Fibroblast of skin of right quadriceps (primary cell): ENCODE results near the gene TOR1AIP1.

ENCODE experiments used
- DNase-seq: peaks from one replicate; pipeline ENCODE4 v3.0.0-alpha.2; 2013

TOR1AIP1 gene

DNA sequence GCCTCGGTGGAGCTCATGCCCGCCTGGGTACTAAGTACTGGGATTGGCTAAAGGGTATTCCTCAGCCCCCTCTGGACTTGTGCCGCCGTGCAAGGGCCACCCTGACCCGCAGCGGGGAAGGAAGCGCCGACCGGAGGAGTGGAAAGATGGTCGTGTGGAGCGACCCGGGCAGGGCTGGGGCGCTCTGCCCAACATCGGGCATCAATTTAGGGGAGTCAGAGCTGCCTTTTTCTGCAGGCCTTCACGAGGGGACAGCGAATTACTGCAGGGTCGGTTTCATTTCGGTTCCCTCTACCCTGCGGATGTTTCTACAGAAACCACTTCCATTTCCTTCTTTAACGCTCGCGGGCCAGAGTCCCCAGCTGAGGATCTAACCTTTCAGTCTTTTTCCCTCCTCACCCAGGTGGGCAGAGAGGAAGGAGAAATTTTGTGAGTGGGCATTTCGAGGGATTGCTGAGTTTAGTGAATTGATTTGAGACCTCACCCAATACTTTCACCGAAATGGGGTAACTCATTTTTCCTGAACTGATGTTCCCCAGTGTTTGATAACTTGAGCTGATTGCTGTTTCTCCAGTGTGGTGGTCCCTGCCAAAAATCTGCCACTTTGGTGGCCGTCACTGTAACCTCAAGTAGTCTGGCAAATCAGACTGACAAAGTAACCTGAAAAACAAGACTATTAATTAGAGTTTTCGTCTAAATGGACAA lies 1.1 kb downstream of the TOR1AIP1 start:
- DNase-seq, result no peak

DNA sequence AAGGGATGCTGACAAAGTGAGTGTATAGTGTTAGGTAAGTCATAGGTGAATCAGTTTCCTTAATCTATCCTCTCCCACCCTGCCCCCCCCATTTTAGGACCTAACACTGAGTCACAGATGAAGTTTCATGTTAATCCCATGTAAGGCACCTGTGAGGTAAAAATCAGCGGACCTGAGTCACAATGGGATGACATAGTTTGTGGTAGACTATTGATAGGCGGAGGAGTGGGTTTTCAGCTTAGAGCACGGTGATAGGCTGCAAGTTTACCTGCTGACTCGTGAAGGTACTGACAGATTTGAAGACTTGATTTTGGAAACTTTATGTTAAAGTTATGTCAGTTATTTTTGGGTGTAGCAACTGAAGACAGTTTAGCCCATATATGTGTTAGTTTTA lies 1.7 kb downstream of the TOR1AIP1 start:
- no peak for DNase-seq

DNA sequence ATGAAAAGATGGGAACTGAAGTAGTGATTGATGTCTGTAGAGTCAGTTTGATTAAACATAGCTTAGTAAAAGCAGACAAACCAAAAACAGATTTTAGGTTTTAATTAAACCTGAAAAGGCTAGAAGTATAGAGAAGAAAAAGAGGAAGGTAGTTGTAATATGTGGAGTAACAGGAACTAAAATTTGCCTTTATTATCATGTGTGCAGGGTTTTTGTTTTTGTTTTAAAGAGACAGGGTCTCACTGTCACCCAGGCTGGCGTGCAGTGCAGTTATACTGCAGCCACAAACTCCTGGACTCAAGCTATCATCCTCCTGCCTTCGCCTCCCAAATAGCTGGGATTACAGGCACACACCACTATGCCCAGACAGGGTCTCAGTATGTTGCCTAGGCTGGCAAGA lies 6.0 kb downstream of the TOR1AIP1 start:
- DNase-seq, result no peak

DNA sequence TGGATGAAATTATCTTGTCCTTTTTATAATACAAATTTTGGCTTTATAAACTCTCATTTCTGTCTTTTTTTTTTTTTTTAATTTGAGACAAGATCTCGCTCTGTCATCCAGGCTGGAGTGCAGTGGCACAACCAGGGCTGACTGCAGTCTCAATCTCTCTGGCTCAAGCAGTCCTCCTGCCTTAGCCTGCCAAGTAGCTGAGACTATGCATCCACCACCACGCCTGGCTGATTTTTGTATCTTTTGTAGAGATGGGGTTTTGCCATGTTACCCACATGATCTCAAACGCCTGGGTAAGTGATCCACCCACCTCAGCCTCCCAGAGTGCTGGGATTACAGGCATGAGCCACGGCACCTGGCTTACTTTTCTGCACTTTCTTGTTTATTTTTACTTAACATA lies 7.5 kb downstream of the TOR1AIP1 start:
- DNase-seq, result no peak

DNA sequence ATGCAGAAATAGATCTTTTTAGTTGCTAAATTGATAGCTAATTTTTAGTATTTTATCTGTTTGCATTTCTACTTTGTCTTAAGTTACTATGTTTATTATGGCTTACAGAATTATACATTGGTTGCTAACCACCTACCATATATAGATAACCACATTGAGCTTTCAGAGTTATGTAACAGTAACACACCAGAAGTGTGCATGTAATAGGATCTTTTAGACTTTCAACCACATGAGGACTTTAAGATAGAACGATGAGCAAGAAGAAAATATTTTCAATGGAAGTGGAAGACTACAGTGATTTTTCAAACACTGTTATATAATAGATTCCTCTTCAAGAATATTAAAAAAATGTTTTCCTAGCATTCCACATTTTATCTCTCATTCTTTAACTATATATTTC lies 28.8 kb downstream of the TOR1AIP1 start:
- DNase-seq, result no peak

DNA sequence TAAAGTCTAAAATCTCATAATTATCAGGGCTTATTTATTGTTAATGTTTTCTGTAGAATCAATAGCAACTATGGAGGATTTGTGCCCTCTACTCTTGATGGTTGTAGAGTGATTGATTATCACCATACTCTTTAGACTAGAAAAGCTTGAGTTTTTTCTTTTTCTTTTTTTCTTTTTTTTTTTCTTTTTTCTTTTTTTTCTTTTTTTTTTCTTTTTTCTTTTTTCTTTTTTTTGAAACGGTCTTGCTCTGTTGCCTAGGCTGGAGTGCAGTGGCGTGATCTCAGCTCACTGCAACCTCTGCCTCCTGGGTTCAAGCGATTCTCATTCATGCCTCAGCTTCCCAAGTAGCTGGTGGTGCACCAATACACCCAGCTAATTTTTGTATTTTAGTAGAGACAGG lies 29.7 kb downstream of the TOR1AIP1 start:
- DNase-seq, result no peak

DNA sequence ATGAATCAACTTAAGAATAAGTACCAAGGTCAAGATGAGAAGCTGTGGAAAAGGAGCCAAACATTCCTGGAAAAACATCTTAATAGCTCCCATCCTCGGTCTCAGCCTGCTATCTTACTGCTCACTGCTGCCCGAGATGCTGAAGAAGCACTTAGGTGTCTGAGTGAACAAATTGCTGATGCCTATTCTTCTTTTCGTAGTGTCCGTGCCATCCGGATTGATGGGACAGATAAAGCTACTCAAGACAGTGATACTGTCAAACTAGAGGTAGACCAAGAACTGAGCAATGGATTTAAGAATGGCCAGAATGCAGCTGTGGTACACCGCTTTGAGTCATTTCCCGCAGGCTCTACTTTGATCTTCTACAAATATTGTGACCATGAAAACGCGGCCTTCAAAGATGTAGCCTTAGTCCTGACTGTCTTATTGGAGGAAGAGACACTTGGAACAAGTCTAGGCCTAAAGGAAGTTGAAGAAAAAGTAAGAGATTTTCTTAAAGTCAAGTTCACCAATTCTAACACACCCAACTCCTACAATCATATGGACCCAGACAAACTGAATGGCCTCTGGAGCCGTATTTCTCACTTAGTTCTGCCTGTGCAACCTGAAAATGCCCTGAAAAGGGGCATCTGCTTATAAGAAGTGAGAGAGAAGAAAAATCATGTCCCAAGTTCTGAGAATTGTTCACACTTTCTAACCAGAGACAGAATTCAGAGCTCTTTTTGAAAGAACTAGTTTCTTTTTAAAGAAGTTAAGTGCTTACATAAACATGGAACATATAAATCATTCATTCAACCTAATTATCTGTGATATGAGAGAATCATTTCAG lies 35.7 kb downstream of the TOR1AIP1 start:
- no peak for DNase-seq

DNA sequence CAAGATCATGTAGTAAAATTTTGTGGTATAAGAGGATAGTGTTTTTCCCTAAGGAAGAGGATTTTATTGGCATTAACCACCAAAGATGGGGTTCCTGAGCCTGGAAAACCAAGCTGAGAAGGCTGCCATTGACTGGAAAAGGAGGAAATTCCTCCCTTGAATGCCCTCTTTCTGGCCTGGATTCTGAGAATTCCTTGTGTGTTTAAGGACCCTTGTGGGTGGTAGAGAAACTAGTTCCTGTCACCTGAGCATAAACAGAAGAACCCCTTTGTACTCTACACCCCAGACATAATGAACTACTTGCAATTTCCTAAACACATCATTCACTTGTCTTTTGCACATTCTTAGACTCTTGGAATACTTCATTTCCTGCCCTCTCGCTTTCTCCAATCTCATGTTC lies 39.4 kb downstream of the TOR1AIP1 start:
- no peak for DNase-seq

DNA sequence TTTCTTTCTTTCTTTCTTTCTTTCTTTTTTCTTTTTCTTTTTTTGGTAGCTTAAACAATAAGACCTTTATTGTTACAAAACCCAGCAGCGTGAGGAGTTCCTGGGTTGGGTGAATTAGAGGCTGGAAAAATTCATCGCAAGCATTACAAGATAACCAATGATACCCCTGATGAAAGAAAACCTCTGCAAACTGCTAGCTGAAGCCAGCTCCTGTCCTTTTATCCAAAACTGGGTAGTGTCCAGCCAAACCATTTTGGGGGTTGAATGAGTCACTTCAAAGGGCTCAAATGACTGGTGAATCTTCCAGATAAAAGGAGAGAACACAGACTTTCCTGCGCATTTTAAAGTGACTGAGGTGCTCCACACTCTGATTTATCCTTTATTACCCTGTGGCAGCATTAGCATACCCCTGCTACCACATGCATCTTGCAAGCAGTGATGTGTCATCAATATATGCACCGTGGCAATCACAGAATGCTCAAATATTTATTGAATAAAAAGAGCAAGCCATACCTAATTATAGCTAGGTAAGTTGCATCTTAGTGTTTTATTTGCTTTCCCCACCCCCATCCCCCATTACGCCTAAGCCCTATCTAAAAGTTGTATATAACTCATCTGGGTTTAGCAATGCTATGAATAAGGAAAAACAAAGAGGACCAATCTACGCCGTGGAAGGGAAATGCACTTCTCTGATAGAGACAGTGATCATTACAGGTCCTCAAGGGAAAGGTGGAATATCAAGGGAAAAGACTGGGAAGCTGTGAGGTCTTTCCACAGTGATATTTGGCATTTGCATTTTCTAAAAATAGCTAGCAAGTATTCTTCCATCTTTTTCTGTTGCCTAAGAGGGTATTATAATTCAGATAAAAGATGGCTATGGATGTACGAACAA lies 40.1 kb downstream of the TOR1AIP1 start:
- peak; percentile 2 for DNase-seq

DNA sequence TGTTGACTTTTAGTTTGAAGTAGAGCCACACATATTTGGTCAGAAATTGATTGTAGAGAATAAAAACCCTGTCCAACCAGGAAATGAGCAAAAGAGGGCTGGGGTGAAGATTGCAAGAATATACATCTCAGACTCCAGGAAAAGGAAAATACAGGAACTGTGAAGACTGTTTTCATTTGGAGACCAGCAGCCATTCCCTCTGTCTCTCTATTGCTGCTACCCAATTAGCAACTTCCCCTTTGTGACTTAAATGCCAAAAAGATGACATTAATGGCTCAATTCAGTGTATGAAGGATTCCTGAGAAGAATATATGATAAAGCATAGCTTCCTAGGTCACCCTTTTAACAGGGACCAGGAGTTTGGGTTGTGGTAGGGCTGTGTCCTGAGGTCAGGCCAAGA lies 40.9 kb downstream of the TOR1AIP1 start:
- no peak for DNase-seq

DNA sequence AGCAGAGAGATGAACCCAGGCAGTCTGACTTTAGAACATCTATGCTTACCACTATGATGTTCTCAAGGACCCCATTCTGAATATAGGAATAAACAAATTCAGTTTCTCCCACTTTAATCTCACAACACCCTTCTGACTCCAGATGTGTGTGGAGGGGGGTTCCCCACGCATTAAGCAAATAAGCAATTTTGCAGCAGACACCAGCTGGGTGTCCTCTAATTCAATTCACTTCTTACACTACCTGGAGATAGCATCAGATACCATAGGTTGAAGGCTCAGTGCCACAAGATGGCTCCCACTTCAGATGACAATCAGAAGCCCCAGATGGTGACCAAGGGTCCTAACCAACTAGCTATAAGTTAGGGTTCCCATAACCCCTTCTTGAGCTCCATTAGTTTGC lies 42.2 kb downstream of the TOR1AIP1 start:
- no peak for DNase-seq

DNA sequence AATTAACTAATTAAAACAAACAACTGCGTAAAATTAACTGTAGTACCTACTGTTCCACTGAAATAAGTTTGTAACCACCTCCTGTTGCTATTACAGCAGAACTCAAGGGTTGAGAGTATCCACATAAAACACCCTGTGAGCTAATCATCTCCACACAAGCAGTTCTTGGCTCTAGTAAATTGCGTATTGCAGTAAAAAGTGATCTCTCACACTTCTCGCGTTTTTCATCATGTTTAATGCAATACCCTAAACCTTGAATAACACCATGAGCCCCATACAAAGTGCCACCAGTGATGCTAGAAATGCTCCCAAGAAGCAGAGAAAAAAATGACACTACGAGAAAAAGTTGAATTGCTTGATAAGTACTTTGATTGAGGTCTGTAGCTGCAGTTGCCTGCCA lies 43.2 kb downstream of the TOR1AIP1 start:
- DNase-seq, result no peak

DNA sequence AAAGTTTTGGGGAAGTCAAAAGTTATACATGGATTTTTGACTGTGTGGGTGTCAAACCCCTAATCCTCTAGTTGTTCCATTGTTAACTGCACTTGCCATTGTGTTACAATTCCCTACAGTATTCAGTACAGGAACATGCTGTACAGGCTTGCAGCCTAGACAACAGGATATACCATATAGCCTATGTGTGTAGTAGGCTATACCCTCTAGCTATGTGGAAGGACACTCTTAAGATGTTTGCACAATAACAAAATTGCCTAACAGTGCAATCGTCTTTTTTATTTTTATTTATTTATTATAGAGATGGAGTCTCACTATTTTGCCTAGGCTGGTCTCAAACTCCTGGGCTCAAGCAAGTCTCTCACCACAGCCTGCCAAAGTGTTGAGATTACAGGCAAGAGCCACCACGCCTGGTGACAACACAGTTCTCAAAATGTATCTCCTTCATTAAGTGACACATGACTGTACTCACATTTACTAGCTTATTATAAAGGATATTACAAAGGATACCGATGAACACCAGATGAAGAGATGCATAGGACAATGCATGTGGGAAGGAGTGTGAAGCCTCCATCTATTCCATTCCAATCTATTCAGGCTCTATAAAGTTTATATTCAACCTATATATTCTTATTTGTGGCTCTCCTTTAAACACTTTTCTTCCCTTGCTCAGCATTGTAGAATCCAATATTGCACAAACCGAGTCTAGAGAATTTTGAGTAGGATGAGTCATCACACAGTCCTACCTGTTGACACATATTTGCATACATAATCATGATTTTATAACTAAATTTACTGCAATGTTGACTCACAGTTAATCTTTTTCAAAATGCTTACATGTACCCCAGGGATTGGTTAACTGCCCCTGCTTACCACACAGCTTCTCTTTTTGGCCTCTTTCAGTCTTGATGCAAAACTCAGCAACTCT lies 44.1 kb downstream of the TOR1AIP1 start:
- DNase-seq, result peak; percentile 91

DNA sequence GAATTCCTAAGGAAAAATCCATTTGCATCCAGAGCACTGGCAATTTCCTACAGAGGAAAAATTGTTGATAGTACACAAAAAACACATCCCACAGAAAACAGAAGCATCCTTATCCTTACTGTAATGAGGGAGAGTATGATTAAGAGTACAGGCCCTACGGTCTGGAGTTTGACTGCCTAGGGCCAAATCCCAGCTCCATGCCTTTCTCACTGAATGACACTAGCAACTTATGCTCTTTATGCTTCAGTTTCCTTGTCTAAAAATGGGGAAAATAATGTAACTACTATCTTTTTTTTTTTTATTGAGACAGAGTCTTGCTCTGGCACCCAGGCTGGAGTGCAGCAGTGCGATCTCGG lies 44.7 kb downstream of the TOR1AIP1 start:
- no peak for DNase-seq

DNA sequence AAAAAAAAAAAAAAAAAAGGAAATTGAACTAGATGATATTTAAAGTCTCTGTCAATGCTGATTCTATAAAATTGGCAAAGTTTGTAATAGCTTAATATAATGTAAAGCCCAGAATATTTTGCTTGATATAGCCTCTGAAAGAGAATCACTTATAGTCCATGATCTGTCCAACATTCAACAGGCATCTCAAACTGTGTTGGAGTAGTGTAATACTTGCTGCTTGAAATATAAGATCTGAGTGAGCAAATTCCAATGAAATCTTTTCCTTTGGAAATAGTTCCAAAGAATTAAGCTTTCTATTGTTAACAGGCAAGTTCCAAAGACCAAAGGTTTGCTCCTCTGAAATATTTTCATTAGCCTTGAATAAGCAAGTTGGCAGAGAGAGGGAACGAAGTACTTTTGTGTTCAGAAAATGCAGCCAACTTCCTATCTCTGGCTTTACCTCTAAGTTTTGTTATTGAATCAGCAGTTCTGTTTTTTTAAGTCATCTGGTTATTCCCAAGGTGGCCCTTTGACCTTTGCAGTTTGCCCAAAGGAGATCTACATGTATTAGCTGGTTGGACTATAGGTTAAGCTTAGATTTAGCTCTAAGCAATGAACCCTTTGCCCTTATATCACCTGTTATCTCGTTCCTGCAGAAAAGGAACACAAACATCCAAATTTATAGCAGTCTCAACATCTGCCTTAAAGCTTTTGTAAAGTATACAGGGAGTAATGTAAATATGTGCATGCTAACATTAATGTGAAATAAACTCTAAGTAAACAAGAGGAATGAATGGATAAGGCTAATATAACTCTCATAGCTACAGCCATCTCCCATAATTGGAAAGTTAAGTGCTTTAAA lies 48.1 kb downstream of the TOR1AIP1 start:
- no peak for DNase-seq

DNA sequence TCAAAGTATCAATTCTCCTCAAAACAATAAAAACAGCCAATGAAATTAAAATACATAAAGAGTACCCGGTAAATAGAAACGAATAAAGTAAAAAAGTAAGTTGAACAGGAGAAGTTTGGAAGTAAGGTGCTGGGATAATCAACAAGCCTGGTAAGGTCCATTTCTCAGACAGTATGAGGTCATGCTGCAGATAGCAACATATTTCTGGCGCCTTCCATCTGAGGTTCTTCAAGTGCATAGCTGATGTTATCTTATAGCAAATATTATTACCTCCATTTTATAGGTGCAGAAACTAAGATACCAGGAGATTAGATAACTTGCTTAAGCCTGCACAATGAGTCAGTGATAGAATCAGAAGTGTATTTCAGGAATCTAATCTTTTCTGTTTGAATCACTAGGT lies 48.8 kb downstream of the TOR1AIP1 start:
- DNase-seq, result no peak

DNA sequence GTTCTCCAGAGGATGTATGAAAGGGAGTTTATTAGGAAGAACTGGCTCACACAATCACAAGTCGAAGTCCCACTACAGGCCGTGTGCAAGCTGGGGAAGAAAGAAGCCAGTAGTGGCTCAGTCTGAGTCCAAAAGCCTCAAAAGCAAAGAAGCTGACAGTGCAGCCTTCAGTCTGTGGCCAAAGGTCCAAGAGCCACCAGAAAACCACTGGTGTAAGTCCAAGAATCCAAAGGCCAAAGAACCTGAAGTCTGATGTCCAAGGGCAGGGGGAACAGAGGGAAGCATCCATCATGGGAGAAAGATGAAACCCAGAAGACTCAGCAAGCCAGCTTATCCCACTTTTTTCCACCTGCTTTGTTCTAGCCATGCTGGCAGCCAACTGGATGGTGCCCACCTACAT lies 51.1 kb downstream of the TOR1AIP1 start:
- no peak for DNase-seq

DNA sequence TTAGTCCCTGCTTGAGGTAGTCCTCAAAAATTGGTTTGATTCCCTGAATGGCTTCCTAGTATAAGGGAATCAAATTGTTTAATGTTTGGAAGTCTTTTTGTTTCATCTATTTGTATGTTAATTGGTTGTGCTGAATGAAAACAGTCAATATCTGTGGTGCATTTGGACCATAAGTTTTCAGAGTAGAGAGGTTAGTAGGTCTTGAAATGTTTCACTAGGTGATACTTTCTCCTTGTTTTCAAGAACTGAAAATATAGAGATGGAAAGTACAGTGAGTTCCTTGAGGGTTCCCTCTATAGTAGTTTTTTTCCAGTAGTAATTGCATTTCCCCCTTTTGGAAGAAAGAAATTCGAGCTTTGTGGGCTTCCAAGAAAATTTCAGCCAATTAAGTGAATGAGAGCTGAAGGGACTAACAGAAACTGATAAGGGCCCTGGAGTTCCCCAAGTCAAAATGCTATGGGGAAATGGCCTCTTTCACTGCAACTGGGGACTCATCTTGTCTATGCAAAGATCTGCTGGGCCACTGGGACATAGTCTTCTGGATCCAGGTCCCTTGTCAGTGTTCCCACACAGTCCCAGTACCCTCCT lies 53.9 kb downstream of the TOR1AIP1 start:
- no peak for DNase-seq

DNA sequence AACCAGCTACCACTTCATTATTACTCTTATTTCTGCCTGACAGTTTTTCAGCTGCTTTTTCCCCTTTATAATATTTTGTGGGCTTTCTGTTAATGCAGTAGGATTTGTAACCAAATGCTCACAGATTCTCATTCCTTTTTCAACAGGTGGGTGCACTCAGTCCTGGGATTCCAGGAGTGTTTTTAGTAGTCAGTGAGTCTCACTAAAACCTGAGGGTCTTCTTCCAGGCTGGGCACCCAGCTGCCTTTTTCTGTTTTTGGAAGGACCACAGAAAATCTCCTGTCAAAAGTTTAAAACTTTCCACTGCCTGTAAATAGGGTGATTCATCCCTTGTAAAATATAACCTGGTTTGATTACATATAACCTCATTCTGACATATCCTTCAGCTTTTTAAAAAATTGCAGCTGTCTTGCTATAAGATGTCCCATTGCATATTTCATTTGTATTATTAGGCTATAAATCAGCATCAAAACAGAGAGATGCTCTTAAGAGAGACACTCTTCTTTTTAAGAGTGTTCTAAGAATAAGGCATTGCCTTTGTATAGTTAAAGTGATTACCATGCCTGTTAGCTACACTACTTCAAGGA lies 55.7 kb downstream of the TOR1AIP1 start:
- DNase-seq, result no peak

DNA sequence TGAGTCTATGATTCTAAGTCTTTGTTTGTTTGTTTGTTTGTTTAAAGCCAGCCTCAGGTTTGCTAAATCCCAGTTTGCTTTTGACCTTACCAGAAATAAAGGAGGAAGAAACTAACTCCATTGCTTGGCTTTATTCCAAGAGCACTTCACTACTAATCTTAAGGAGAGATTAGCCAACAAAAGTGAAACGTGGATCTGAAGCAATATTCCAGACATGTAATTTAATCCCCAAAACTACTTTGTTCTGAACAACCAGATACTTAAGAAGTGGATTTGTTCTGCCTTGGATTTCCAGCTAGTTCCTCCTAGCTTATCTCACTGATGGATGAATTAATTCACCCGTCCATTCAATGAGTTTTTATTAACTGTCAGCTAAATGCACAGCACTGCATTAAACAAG lies 56.7 kb downstream of the TOR1AIP1 start:
- DNase-seq, result peak; percentile 5

DNA sequence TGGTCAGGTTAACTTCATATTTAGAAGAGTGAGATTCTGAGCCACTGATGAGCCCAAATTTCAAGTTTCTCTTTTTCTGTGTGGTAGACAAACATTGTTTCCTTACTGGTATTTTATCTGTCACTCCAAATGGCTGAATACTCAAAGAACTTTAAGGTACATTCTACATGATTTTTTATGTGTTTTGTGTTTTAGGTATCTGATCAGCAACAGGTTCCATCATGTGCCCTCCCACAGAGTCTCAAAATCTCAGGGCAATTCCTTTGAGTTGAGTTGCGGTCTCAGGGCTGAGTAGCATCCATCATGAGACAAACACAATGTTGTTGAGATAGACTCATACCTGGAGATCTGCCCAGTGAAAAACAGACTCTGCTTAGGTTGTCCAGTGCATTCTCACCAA lies 57.9 kb downstream of the TOR1AIP1 start:
- no peak for DNase-seq
